OCI-LY3 (cell line): ENCODE data around the gene TMEM187.

Experiments used
- CTCF ChIP-seq: fragments of 200-600, 300-600 bp; sonication (generic); IDR thresholded peaks from 2 replicates; pipeline ENCODE4 v1.5.1; 2014; ENCODE audit warnings: antibody characterized with exemption, low read length, low read depth
- EZH2phosphoT487 ChIP-seq: fragments of 200-600 bp; shearing (Covaris generic); IDR thresholded peaks from 2 replicates; pipeline ENCODE4 v1.6.1; 2018; ENCODE audit warnings: antibody characterized with exemption, mixed run types, low read depth

- no peak for TF ChIP-seq CTCF
- no peak for TF ChIP-seq EZH2phosphoT487
These were observed 50.9 kb downstream of the TMEM187 start for GRCh38 chrX:154023276-154024000.
